H1 (cell line): ENCODE results near the gene CCNYL1. TPM values are rescaled to one million over a fixed set of nuclear protein-coding genes. Genes with fewer than 3 reads are reported as not detected.
A peak's percentile ranks its signal among the peaks of the same experiment; 100 is the strongest.

Experiments used
- CTCF ChIA-PET: fragments of 300-600 bp; sonication (Branson Sonifier 250); formaldehyde crosslinking; loops from one replicate; lab custom pipeline; 2021; ENCODE audit not compliant: partially characterized antibody; lab: Charles Lee
- POLR2A ChIA-PET: fragments of 300-600 bp; sonication (Branson Sonifier 250); formaldehyde crosslinking; loops from one replicate; lab custom pipeline; 2021; ENCODE audit warnings: inconsistent platforms; ENCODE audit not compliant: partially characterized antibody; lab: Charles Lee
- DNase-seq, 2 experiments: peaks; one replicate each; pipeline versions ENCODE4 v3.0.0 to v3.0.0-alpha.2; 2010 to 2022; ENCODE audit warnings: low spot score in 2 of 2, low read depth in 1 of 2, mixed read lengths in 1 of 2
- FAIRE-seq: peaks from 2 replicates; lab custom pipeline; 2011; peaks lifted over from hg19 to GRCh38; lab: Jason Lieb, UNC
- H2AFZ ChIP-seq: 2 replicates; pipeline ENCODE4 v1.8.1; 2012; ENCODE audit warnings: low read length, inconsistent platforms
- H2AK5ac ChIP-seq: 2 replicates; pipeline ENCODE4 v1.6.1; 2013; ENCODE audit warnings: low read depth, low read length
- H2BK120ac ChIP-seq: replicated peaks from 2 replicates; pipeline ENCODE3; 2013; ENCODE audit warnings: low read depth, low read length, inconsistent platforms
- H2BK12ac ChIP-seq: 2 replicates; pipeline ENCODE4 v1.6.1; 2013; ENCODE audit warnings: low read depth, low read length
- H2BK15ac ChIP-seq: 2 replicates; pipeline ENCODE4 v1.6.1; 2013; ENCODE audit warnings: low read length
- H2BK20ac ChIP-seq: 2 replicates; pipeline ENCODE4 v1.6.1; 2013; ENCODE audit warnings: low read length
- H2BK5ac ChIP-seq: 2 replicates; pipeline ENCODE4 v1.6.1; 2013; ENCODE audit warnings: low read depth, low read length
- H3K14ac ChIP-seq: 2 replicates; pipeline ENCODE4 v1.6.1; 2013; ENCODE audit warnings: inconsistent platforms; ENCODE audit not compliant: insufficient read length
- H3K18ac ChIP-seq: 2 replicates; pipeline ENCODE4 v1.6.1; 2013; ENCODE audit warnings: low read length; ENCODE audit errors: extremely low read depth
- H3K23ac ChIP-seq: 2 replicates; pipeline ENCODE4 v1.6.1; 2013; ENCODE audit warnings: inconsistent platforms; ENCODE audit not compliant: insufficient read length
- H3K23me2 ChIP-seq: 2 replicates; pipeline ENCODE4 v1.6.1; 2013; ENCODE audit warnings: low read depth, low read length
- H3K27ac ChIP-seq: 2 replicates; pipeline ENCODE4 v1.6.1; 2011; ENCODE audit warnings: low read depth, low read length, inconsistent platforms
- H3K27me3 ChIP-seq, 4 experiments: replicated peaks in 1 of 4; 1 replicate in 1 of 4; 2 replicates in 3 of 4; pipeline versions ENCODE4 v1.6.1 to v1.8.1; 2011 to 2013; ENCODE audit warnings: low read length in 3 of 4, mild to moderate bottlenecking in 3 of 4, inconsistent platforms in 2 of 4, mixed read lengths in 2 of 4, moderate library complexity in 1 of 4; ENCODE audit not compliant: control insufficient read depth in 3 of 4, insufficient read depth in 3 of 4; ENCODE audit errors: extremely low read depth in 1 of 4
- H3K36me3 ChIP-seq, 4 experiments: 2 replicates each; pipeline versions ENCODE4 v1.6.1 to v1.8.1; 2011 to 2013; ENCODE audit warnings: mild to moderate bottlenecking in 4 of 4, low read length in 3 of 4, moderate library complexity in 2 of 4, control low read depth in 1 of 4, inconsistent platforms in 1 of 4; ENCODE audit not compliant: insufficient read depth in 4 of 4, control insufficient read depth in 2 of 4
- H3K4ac ChIP-seq: replicated peaks from 2 replicates; pipeline ENCODE3; 2013; ENCODE audit warnings: low read length, low read depth, mixed read lengths, inconsistent platforms; ENCODE audit not compliant: insufficient read length
- H3K4me1 ChIP-seq, 4 experiments: replicated peaks in 1 of 4; 1 replicate in 1 of 4; 2 replicates in 3 of 4; pipeline versions ENCODE4 v1.6.1 to v1.8.1; 2011 to 2013; ENCODE audit warnings: low read length in 3 of 4, inconsistent platforms in 2 of 4, mixed read lengths in 1 of 4; ENCODE audit not compliant: insufficient read depth in 4 of 4, control insufficient read depth in 3 of 4
- H3K4me2 ChIP-seq, 2 experiments: 2 replicates each; pipeline versions ENCODE4 v1.6.1 to v1.8.1; 2011 to 2013; ENCODE audit warnings: low read depth in 2 of 2, low read length in 2 of 2, control low read depth in 1 of 2, inconsistent platforms in 1 of 2, mild to moderate bottlenecking in 1 of 2; ENCODE audit not compliant: insufficient read depth in 1 of 2
- H3K4me3 ChIP-seq, 4 experiments: fragments of 200-600, 300-600 bp in 1 of 4; sonication (generic), shearing (Covaris generic), sonication (Bioruptor Twin) in 1 of 4; 2 replicates each; pipeline versions ENCODE4 v1.5.1 to v1.8.1; 2011 to 2016; ENCODE audit warnings: low read length in 4 of 4, low read depth in 3 of 4, control low read depth in 2 of 4, inconsistent platforms in 2 of 4, mild to moderate bottlenecking in 2 of 4, mixed read lengths in 1 of 4, moderate library complexity in 1 of 4; ENCODE audit not compliant: insufficient read depth in 2 of 4; ENCODE audit errors: extremely low read depth in 1 of 4
- H3K56ac ChIP-seq: replicated peaks from 2 replicates; pipeline ENCODE3; 2013; ENCODE audit warnings: low read depth, mild to moderate bottlenecking, mixed read lengths, low read length, inconsistent platforms; ENCODE audit not compliant: insufficient read length
- H3K79me1 ChIP-seq: 2 replicates; pipeline ENCODE4 v1.6.1; 2013; ENCODE audit warnings: low read depth, low read length, control low read depth
- H3K79me2 ChIP-seq, 2 experiments: 2 replicates each; pipeline versions ENCODE4 v1.6.1 to v1.8.1; 2012 to 2013; ENCODE audit warnings: low read length in 2 of 2, mild to moderate bottlenecking in 2 of 2, inconsistent platforms in 1 of 2; ENCODE audit not compliant: insufficient read depth in 2 of 2, control insufficient read depth in 1 of 2
- H3K9ac ChIP-seq, 4 experiments: replicated peaks in 1 of 4; 1 replicate in 1 of 4; 2 replicates in 3 of 4; pipeline versions ENCODE4 v1.6.1 to v1.8.1; 2011 to 2013; ENCODE audit warnings: low read depth in 3 of 4, low read length in 3 of 4, control low read depth in 2 of 4, mild to moderate bottlenecking in 2 of 4, moderate library complexity in 2 of 4, inconsistent platforms in 1 of 4; ENCODE audit errors: extremely low read depth in 1 of 4
- H3K9me3 ChIP-seq, 2 experiments: 2 replicates each; pipeline versions ENCODE4 v1.6.1 to v1.8.1; 2012 to 2013; ENCODE audit warnings: mild to moderate bottlenecking in 2 of 2, moderate library complexity in 2 of 2, control low read depth in 1 of 2, inconsistent platforms in 1 of 2, low read depth in 1 of 2, low read length in 1 of 2, mixed read lengths in 1 of 2; ENCODE audit not compliant: insufficient read depth in 2 of 2
- H4K20me1 ChIP-seq, 2 experiments: replicated peaks in 1 of 2; 2 replicates each; pipeline versions ENCODE3 to v1.8.1; 2011 to 2013; ENCODE audit warnings: inconsistent platforms in 2 of 2, low read length in 2 of 2, mild to moderate bottlenecking in 1 of 2; ENCODE audit not compliant: insufficient read depth in 2 of 2, control insufficient read depth in 1 of 2
- H4K5ac ChIP-seq: 2 replicates; pipeline ENCODE4 v1.6.1; 2013; ENCODE audit warnings: low read length, low read depth, mixed read lengths, inconsistent platforms; ENCODE audit not compliant: insufficient read length
- H4K8ac ChIP-seq: 2 replicates; pipeline ENCODE4 v1.8.0; 2013; ENCODE audit warnings: mild to moderate bottlenecking, moderate library complexity, low read length, inconsistent platforms; ENCODE audit not compliant: insufficient read depth; ENCODE audit errors: extremely low read depth
- H4K91ac ChIP-seq: replicated peaks from 2 replicates; pipeline ENCODE3; 2013; ENCODE audit warnings: low read length, mixed read lengths, inconsistent platforms; ENCODE audit not compliant: insufficient read length
- HDAC2 ChIP-seq, 2 experiments: fragments of 300-600 bp in 1 of 2; sonication (generic) in 1 of 2; IDR thresholded peaks; 2 replicates each; pipeline ENCODE4 v1.6.1; 2011 to 2012; ENCODE audit warnings: low read depth in 2 of 2, low read length in 2 of 2, mild to moderate bottlenecking in 2 of 2, moderate library complexity in 2 of 2, borderline replicate concordance in 1 of 2, inconsistent platforms in 1 of 2
- KDM1A ChIP-seq: fragments of 200-600, 300-600 bp; sonication (generic); IDR thresholded peaks from 2 replicates; pipeline ENCODE4 v1.7.1; 2016; ENCODE audit warnings: mild to moderate bottlenecking, low read length, borderline replicate concordance
- KDM4A ChIP-seq: IDR thresholded peaks from one replicate; pipeline ENCODE4 v1.7.1; 2012; ENCODE audit warnings: low read depth, mild to moderate bottlenecking, moderate library complexity, low read length, inconsistent platforms; ENCODE audit not compliant: severe bottlenecking
- KDM5A ChIP-seq: fragments of 200-600 bp; IDR thresholded peaks from 2 replicates; pipeline ENCODE4 v1.7.1; 2012; ENCODE audit warnings: mild to moderate bottlenecking, low read length, inconsistent platforms, mixed read lengths
- RBBP5 ChIP-seq: IDR thresholded peaks from 2 replicates; pipeline ENCODE4 v1.7.1; 2012; ENCODE audit warnings: low read depth, mild to moderate bottlenecking, inconsistent platforms, low read length, moderate library complexity, borderline replicate concordance
- SAP30 ChIP-seq: fragments of 300-600 bp; sonication (generic); IDR thresholded peaks from 2 replicates; pipeline ENCODE4 v1.7.1; 2012; ENCODE audit warnings: low read length, moderate library complexity, mild to moderate bottlenecking, inconsistent platforms; ENCODE audit not compliant: insufficient read depth, insufficient replicate concordance
- SIX5 ChIP-seq: IDR thresholded peaks from 2 replicates; pipeline ENCODE4 v1.6.1; 2011; ENCODE audit warnings: mild to moderate bottlenecking, low read depth, low read length
- SP1 ChIP-seq: IDR thresholded peaks from 2 replicates; pipeline ENCODE4 v1.6.1; 2011; ENCODE audit warnings: low read depth, low read length
- TAF7 ChIP-seq: optimal IDR thresholded peaks from 2 replicates; pipeline ENCODE3; 2011; ENCODE audit warnings: low read depth, mild to moderate bottlenecking, inconsistent platforms, low read length, moderate library complexity, borderline replicate concordance
- TBP ChIP-seq: IDR thresholded peaks from 2 replicates; pipeline ENCODE4 v1.6.1; 2011; ENCODE audit warnings: low read depth, low read length, improper control_type of control experiment
- WGBS, 2 experiments: shearing (Covaris generic) in 1 of 2; methylation state at CpG; one replicate each; pipeline versions ENCODE4 v1.1.6 to v1.1.7; 2013 to 2015; ENCODE audit warnings: low lambda C conversion rate in 2 of 2, mixed read lengths in 2 of 2, inconsistent platforms in 1 of 2, low coverage in 1 of 2, missing lambda C conversion rate in 1 of 2; ENCODE audit not compliant: insufficient replicate concordance in 2 of 2, insufficient coverage in 1 of 2, insufficient read length in 1 of 2; ENCODE audit errors: extremely low coverage in 1 of 2, missing lambda C conversion rate in 1 of 2; 5-methylcytosine and 5-hydroxymethylcytosine counted together
- polyA plus RNA-seq, 7 experiments: library from polyadenylated mRNA; depleted of rRNA in 3 of 7; stranded (reverse) in 5 of 7; unstranded in 2 of 7; fragments of >200 nt in 5 of 7; fragments of 200-250 nt in 2 of 7; gene quantifications; 1 replicate in 5 of 7; 2 replicates in 1 of 7; 4 replicates in 1 of 7; pipeline versions ENCODE4 v1.2.1 to v1.2.3, GENCODE V29; 2011 to 2013; ENCODE audit warnings: missing spikeins in 2 of 7, mixed read lengths in 2 of 7
- total RNA-seq: library from RNA; stranded (reverse); fragmentation: NEBNext Ultra II Directional; extraction: Animal tissue kit (Norgen Biotek cat#: 25700); gene quantifications from 2 replicates; pipeline ENCODE4 v1.2.1, GENCODE V29; 2021

The CCNYL1 gene
- total and polyA plus RNA-seq, 2 of the 8 experiments (the other 6 are each of a cell fraction or from before 2014, with no cell fraction given), result 13.3 to 35.4 TPM

DNA sequence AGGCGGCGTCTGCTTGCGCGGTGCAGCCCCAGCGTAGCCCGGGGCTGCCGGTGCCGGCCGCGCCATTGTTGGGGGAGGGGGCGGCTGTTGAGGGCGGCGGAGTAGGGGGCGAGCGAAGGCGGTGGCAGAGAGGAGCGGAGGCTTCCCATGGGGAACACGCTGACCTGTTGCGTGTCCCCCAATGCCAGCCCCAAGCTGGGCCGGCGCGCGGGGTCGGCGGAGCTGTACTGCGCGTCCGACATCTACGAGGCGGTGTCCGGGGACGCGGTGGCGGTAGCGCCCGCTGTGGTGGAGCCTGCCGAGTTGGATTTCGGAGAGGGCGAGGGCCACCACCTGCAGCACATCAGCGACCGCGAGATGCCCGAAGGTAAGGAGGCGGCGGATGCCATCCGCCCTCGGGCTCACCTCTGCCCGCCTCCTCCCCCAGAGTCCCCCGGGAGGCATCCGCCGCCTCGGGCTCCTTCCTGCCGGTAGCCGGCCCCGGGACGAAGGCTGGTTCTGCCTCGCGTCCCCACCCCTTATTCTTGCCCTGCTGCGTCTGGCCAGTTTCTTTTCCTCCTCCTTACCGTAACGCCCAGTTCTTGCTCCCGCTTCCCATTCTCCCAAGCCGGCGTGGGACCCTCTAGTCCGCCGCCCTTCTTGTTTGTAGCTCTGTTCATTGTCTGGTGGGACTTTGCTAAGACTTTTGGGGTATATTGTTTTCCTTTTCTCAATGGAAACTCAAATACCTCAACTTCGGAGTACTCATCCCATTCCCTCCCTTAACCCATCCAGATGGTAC lies 500 bp downstream of the CCNYL1 start:
- no peaks in the 10 kb centered on the region; a peak in 1 of 8 replicates for H3K36me3 ChIP-seq
- H2BK5ac ChIP-seq, result peak overlapping the region; percentile 69; the same call in 1 of the 2 replicates
- H3K79me2 ChIP-seq, result peaks cover 2 to 35% of the 10 kb centered on the region in 2 experiments; a peak in 3 of 4 replicates
- no peak overlapping the region for H2BK15ac ChIP-seq
- DNase-seq (no peak), FAIRE-seq (no peak)
- no peak overlapping the region for H4K91ac ChIP-seq
- H2BK120ac ChIP-seq, result no peak overlapping the region
- H3K4me2 ChIP-seq, result peak overlapping the region; percentile 64 to 85
- H3K79me1 ChIP-seq, result no peaks in the 10 kb centered on the region
- no peak overlapping the region for H2BK20ac ChIP-seq
- H3K4me1 ChIP-seq, result peaks cover 0 to 3% (median under 1%) of the 10 kb centered on the region in 4 experiments; a peak in 4 of 7 replicates
- no peak overlapping the region for H2BK12ac ChIP-seq
- no peak overlapping the region for H4K8ac ChIP-seq
- H3K27me3 ChIP-seq, result no peaks in the 10 kb centered on the region
- H3K18ac ChIP-seq, result peak overlapping the region; percentile 72; the same call in 1 of the 2 replicates
- H3K27ac ChIP-seq, result peak overlapping the region; percentile 41; the same call in 1 of the 2 replicates
- peak overlapping the region; percentile 71 to 91 (median 84) for H3K4me3 ChIP-seq
- ChIA-PET CTCF (interaction anchor here (0.6 to 2.0 kb wide), 10 partner anchors 10 to 360 kb away, joined by 3 to 10 read pairs (median 4); no protein-coding TSS in a partner anchor), POLR2A (interaction anchor here (0.6 to 2.6 kb wide), 19 partner anchors 8 to 185 kb away, joined by 3 to 35 read pairs (median 4); partner anchors contain the start of genes FZD5 and METTL21A)
- H4K5ac ChIP-seq, result peak overlapping the region; percentile 26
- no peak overlapping the region for H3K23ac ChIP-seq
- H2AFZ ChIP-seq, result no peak overlapping the region
- H2AK5ac ChIP-seq, result no peak overlapping the region
- peaks cover 9% of the 10 kb centered on the region for H3K23me2 ChIP-seq
- H3K14ac ChIP-seq, result no peak overlapping the region
- peak overlapping the region; percentile 17 for H3K56ac ChIP-seq
- no peak overlapping the region for H3K4ac ChIP-seq
- H4K20me1 ChIP-seq, result peaks cover 2% of the 10 kb centered on the region in 2 experiments
- 1% methylated on average over 41 of the region's 67 CpGs; no CpG with 5 or more reads in 1 of the 2 experiments for WGBS, 2 experiments
- H3K9ac ChIP-seq, result peak overlapping the region; percentile 67 to 74 (median 68)
- no peaks in the 10 kb centered on the region for H3K9me3 ChIP-seq
- TF ChIP-seq SAP30, result no peak
- TF ChIP-seq RBBP5, result peak; percentile 38
- TF ChIP-seq KDM4A, result no peak
- no peak for TF ChIP-seq HDAC2 (IDR thresholded peaks at IDR 0.05; ENCODE audit: borderline replicate concordance in 1 of 2, low read depth in 2 of 2, low read length in 2 of 2)
- TF ChIP-seq KDM5A, result no peak
- TF ChIP-seq TBP, result peak; percentile 18; the same call in 1 of the 2 replicates
- TF ChIP-seq SIX5, result no peak
- TF ChIP-seq SP1, result no peak
- TF ChIP-seq KDM1A, result no peak
- no peak for TF ChIP-seq TAF7
